HUES64 (cell line): ENCODE results near the gene ASB10.

Experiments
- H3K27ac ChIP-seq: 2 replicates; pipeline ENCODE4 v1.7.0; 2013; ENCODE audit warnings: low read depth, low read length, inconsistent platforms
- H3K27me3 ChIP-seq: 2 replicates; pipeline ENCODE4 v1.6.1; 2013; ENCODE audit warnings: mild to moderate bottlenecking, low read length; ENCODE audit not compliant: insufficient read depth
- H3K36me3 ChIP-seq: 2 replicates; pipeline ENCODE4 v1.6.1; 2013; ENCODE audit warnings: mild to moderate bottlenecking, low read length; ENCODE audit not compliant: insufficient read depth
- H3K4me1 ChIP-seq: 2 replicates; pipeline ENCODE4 v1.6.1; 2013; ENCODE audit warnings: mild to moderate bottlenecking, low read length, moderate library complexity; ENCODE audit not compliant: insufficient read depth
- H3K4me3 ChIP-seq: 2 replicates; pipeline ENCODE4 v1.5.1; 2013; ENCODE audit warnings: mild to moderate bottlenecking, low read length, moderate library complexity
- H3K9ac ChIP-seq: 2 replicates; pipeline ENCODE4 v1.6.1; 2013; ENCODE audit warnings: mild to moderate bottlenecking, low read depth, low read length
- H3K9me3 ChIP-seq: 2 replicates; pipeline ENCODE4 v1.6.1; 2013; ENCODE audit warnings: low read depth, low read length; ENCODE audit not compliant: insufficient read depth
- WGBS: fragments of 150-250, 120-280 bp; methylation state at CpG from one replicate; pipeline ENCODE4 v1.1.7; 2013; ENCODE audit warnings: missing lambda C conversion rate; 5-methylcytosine and 5-hydroxymethylcytosine counted together

The ASB10 gene

GRCh38 chr7:151139071-151139790 is 47.8 kb downstream of the ASB10 start:
- Histone ChIP-seq H3K4me3 (peak overlapping the region; percentile 16; the same call in 1 of the 2 replicates), H3K9me3 (no peaks in the 10 kb centered on the region), H3K27ac (no peak overlapping the region), H3K36me3 (peaks cover 34% of the 10 kb centered on the region), H3K9ac (no peak overlapping the region), H3K4me1 (peaks cover 23% of the 10 kb centered on the region), H3K27me3 (peaks cover 13% of the 10 kb centered on the region; the same call in 1 of the 2 replicates)
- WGBS, result 63% methylated on average over 18 of the region's 18 CpGs

GRCh38 chr7:151138153-151138851 is 48.7 kb downstream of the ASB10 start:
- peak overlapping the region; percentile 16; the same call in 1 of the 2 replicates for H3K4me3 ChIP-seq
- H3K4me1 ChIP-seq, result peaks cover 23% of the 10 kb centered on the region
- H3K9me3 ChIP-seq, result no peaks in the 10 kb centered on the region
- no peak overlapping the region for H3K9ac ChIP-seq
- H3K36me3 ChIP-seq, result peaks cover 34% of the 10 kb centered on the region
- 20% methylated on average over 30 of the region's 30 CpGs for WGBS
- H3K27me3 ChIP-seq, result peaks cover 13% of the 10 kb centered on the region; the same call in 1 of the 2 replicates
- no peak overlapping the region for H3K27ac ChIP-seq

- H3K27ac ChIP-seq, result no peak overlapping the region
- H3K4me3 ChIP-seq, result no peak overlapping the region
- WGBS, result 76% methylated on average over 11 of the region's 11 CpGs
- H3K9me3 ChIP-seq, result no peaks in the 10 kb centered on the region
- peaks cover 23% of the 10 kb centered on the region for H3K4me1 ChIP-seq
- no peak overlapping the region for H3K9ac ChIP-seq
- peaks cover 13% of the 10 kb centered on the region; the same call in 1 of the 2 replicates for H3K27me3 ChIP-seq
- H3K36me3 ChIP-seq, result peaks cover 32% of the 10 kb centered on the region
These were observed 49.3 kb downstream of the ASB10 start for GRCh38 chr7:151137791-151138152.

- peaks cover 32% of the 10 kb centered on the region for H3K36me3 ChIP-seq
- peaks cover 13% of the 10 kb centered on the region; the same call in 1 of the 2 replicates for H3K27me3 ChIP-seq
- no peak overlapping the region for H3K27ac ChIP-seq
- no peaks in the 10 kb centered on the region for H3K9me3 ChIP-seq
- H3K4me1 ChIP-seq, result peaks cover 23% of the 10 kb centered on the region
- WGBS, result 79% methylated on average over 22 of the region's 22 CpGs
- no peak overlapping the region for H3K9ac ChIP-seq
- H3K4me3 ChIP-seq, result no peak overlapping the region
These were observed 49.9 kb downstream of the ASB10 start for GRCh38 chr7:151137076-151137675.

- Histone ChIP-seq H3K27me3 (peaks cover 13% of the 10 kb centered on the region; the same call in 1 of the 2 replicates), H3K9ac (no peak overlapping the region), H3K4me3 (no peak overlapping the region), H3K4me1 (peaks cover 23% of the 10 kb centered on the region), H3K27ac (no peak overlapping the region), H3K36me3 (peaks cover 35% of the 10 kb centered on the region), H3K9me3 (no peaks in the 10 kb centered on the region)
- WGBS, result 95% methylated on average over 33 of the region's 33 CpGs
These were observed 50.9 kb downstream of the ASB10 start for GRCh38 chr7:151135866-151136843.

GRCh38 chr7:151135525-151135845 is 51.6 kb downstream of the ASB10 start:
- Histone ChIP-seq H3K27ac (no peak overlapping the region), H3K4me3 (no peak overlapping the region), H3K27me3 (peaks cover 13% of the 10 kb centered on the region; the same call in 1 of the 2 replicates), H3K9ac (no peak overlapping the region), H3K4me1 (peaks cover 23% of the 10 kb centered on the region), H3K36me3 (peaks cover 41% of the 10 kb centered on the region), H3K9me3 (no peaks in the 10 kb centered on the region)
- WGBS, result 94% methylated on average over 5 of the region's 5 CpGs

- H3K9ac ChIP-seq, result no peak overlapping the region
- H3K9me3 ChIP-seq, result no peaks in the 10 kb centered on the region
- peaks cover 23% of the 10 kb centered on the region for H3K4me1 ChIP-seq
- WGBS, result 94% methylated on average over 14 of the region's 14 CpGs
- peaks cover 46% of the 10 kb centered on the region for H3K36me3 ChIP-seq
- peaks cover 13% of the 10 kb centered on the region; the same call in 1 of the 2 replicates for H3K27me3 ChIP-seq
- no peak overlapping the region for H3K27ac ChIP-seq
- no peak overlapping the region for H3K4me3 ChIP-seq
These were observed 52.1 kb downstream of the ASB10 start for GRCh38 chr7:151134743-151135524.

- H3K36me3 ChIP-seq, result peaks cover 49% of the 10 kb centered on the region
- H3K4me1 ChIP-seq, result peaks cover 22% of the 10 kb centered on the region
- no peak overlapping the region for H3K4me3 ChIP-seq
- H3K9me3 ChIP-seq, result no peaks in the 10 kb centered on the region
- no peak overlapping the region for H3K27ac ChIP-seq
- WGBS, result 95% methylated on average over 24 of the region's 24 CpGs
- H3K9ac ChIP-seq, result no peak overlapping the region
- H3K27me3 ChIP-seq, result peaks cover 8% of the 10 kb centered on the region; the same call in 1 of the 2 replicates
These were observed 52.9 kb downstream of the ASB10 start for GRCh38 chr7:151133986-151134742.

- H3K27me3 ChIP-seq, result peaks cover under 1% of the 10 kb centered on the region; the same call in 1 of the 2 replicates
- H3K9me3 ChIP-seq, result no peaks in the 10 kb centered on the region
- WGBS, result 95% methylated on average over 16 of the region's 16 CpGs
- H3K27ac ChIP-seq, result no peak overlapping the region
- peaks cover 16% of the 10 kb centered on the region for H3K4me1 ChIP-seq
- H3K4me3 ChIP-seq, result no peak overlapping the region
- no peak overlapping the region for H3K9ac ChIP-seq
- peaks cover 56% of the 10 kb centered on the region for H3K36me3 ChIP-seq
These were observed 53.6 kb downstream of the ASB10 start for GRCh38 chr7:151133266-151133985.
